GM12874 (cell line): Measurements from ENCODE around the gene PDIA5.

Experiments
- TF ChIP-seq, protein P1 (sequence below): IDR thresholded peaks from 2 replicates; pipeline ENCODE4 v1.5.1; 2011; ENCODE audit warnings: low read depth, mild to moderate bottlenecking, control low read depth, low read length, moderate library complexity; ENCODE audit not compliant: insufficient read depth

PDIA5 gene

DNA sequence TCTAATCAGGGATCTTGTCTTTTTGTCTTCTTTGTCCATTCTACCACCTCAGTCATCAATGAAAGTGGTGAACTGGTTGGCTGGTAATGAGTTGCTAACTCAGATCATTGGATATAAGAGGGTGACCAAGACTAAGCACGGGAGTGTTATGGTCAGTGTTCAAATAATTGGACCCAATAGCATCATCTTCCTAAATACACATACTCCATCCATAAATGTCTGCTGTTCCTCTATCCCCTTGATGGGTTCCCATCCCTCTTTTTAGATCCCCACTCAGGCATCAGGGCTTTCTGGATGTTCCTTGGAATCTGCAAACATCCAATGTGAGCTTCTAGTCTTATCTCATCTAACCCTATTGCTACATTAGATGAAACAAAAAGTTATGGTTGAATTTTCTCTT lies 42.8 kb upstream of the PDIA5 start:
- TF ChIP-seq, protein P1, sequence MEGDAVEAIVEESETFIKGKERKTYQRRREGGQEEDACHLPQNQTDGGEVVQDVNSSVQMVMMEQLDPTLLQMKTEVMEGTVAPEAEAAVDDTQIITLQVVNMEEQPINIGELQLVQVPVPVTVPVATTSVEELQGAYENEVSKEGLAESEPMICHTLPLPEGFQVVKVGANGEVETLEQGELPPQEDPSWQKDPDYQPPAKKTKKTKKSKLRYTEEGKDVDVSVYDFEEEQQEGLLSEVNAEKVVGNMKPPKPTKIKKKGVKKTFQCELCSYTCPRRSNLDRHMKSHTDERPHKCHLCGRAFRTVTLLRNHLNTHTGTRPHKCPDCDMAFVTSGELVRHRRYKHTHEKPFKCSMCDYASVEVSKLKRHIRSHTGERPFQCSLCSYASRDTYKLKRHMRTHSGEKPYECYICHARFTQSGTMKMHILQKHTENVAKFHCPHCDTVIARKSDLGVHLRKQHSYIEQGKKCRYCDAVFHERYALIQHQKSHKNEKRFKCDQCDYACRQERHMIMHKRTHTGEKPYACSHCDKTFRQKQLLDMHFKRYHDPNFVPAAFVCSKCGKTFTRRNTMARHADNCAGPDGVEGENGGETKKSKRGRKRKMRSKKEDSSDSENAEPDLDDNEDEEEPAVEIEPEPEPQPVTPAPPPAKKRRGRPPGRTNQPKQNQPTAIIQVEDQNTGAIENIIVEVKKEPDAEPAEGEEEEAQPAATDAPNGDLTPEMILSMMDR, result no peak

GRCh38 chr3:123025642-123026521 lies 40.9 kb upstream of the PDIA5 start:
- TF ChIP-seq, protein P1, result no peak

DNA sequence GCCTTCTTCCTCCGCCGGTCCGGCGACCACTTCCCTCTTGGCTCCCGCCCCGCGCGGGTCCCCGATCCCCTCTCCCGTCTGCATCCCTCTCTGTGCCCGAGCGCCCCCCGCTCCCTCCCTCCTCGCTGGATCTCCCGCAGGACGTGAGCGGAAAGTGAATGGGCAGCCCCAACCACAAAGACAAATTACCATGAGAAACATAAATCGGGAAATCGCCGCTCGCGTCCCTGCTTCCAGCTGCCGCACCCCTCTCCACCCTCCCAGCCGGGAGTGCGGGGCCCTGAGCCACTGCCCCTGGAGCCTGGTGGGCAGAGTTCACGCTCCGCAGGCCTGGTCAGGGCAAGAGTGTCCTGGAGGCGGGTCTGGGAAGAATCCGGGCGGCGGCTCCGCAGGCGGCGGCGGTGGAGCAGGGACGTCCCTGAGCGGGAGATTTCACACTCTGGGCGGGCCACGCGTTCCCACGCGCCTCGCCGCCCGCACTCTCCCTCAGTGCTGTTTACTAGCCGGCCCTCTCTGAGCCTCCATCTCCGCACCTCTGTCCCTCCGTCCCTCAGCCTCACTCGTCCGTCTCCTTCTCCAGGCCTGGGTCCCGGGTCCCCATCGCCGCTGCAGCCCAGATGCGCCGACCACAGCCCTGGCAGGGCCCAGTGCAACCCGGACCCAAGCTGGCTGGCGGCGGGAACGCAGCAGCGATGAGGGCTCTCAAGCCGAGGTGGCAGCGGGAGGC lies 40.1 kb upstream of the PDIA5 start:
- TF ChIP-seq, protein P1, result no peak

- TF ChIP-seq, protein P1, result peak; percentile 58
Measured at GRCh38 chr3:123027292-123028232, 39.3 kb upstream of the PDIA5 start, which contains the start of gene SEMA5B. SEMA5B (minus strand) TSS chr3:123027763; CDS start chr3:122961263, 66,500 bp downstream.

DNA sequence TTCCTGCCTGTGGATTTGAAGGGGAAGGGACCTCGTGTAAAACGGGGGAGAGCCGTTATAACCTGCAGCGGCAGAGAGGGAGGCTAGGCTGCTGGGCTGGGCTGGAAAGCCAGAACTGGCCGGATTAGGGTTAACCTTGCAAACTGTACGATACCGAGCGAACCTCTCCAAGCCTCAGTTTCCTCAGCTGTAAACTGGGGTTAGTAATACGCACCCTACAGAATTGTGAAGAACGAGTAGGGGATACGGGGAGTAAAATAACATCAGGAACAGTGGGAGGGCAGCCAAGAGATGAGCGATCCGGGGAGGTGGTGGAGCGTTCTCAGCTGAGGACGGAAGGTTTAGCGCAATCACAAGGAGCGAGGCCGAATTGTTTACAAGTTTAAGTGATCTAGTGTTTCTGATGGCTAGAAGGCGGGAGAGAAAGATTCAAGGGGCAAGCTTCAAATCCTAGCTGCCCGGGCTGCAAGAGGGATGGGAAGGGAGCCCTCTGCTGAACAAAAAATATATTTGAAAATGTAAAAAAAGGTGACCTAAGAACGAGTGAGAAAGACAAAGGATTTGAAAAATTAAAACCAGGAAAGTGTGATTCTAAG lies 38.5 kb upstream of the PDIA5 start:
- TF ChIP-seq, protein P1, result 0 out of 2 replicates have a peak, but pooled peaks have one; percentile 19

GRCh38 chr3:123031051-123031450 lies 35.8 kb upstream of the PDIA5 start:
- TF ChIP-seq, protein P1, result no peak
